Testis (tissue), 2 donors: ENCODE data around the gene PMEPA1.

Source experiments
- CTCF ChIP-seq, 3 experiments: fragments of 450-650 bp in 2 of 3; fragments of 200-600 bp in 1 of 3; sonication (generic) in 1 of 3; IDR thresholded peaks; one replicate each; pipeline ENCODE4 v1.5.1; 2016 to 2019; ENCODE audit warnings: antibody characterized with exemption in 3 of 3, mild to moderate bottlenecking in 2 of 3, moderate library complexity in 1 of 3
- POLR2A ChIP-seq: fragments of 450-650 bp; IDR thresholded peaks from one replicate; pipeline ENCODE4 v1.6.1; 2017; ENCODE audit warnings: antibody characterized with exemption, mild to moderate bottlenecking, moderate library complexity

- TF ChIP-seq POLR2A (no peak), CTCF (IDR thresholded peaks at IDR 0.05) (no peak)
Observed at GRCh38 chr20:57653910-57654309, 55.9 kb downstream of the PMEPA1 start.
